Fibroblast of lung (primary cell): ENCODE measurements around the gene CYP19A1. TPM values are rescaled to one million over a fixed set of nuclear protein-coding genes. Genes with fewer than 3 reads are reported as not detected.

Experiments used
- DNase-seq, 2 donors: peaks; one replicate each; pipeline versions ENCODE4 v3.0.0 to v3.0.0-alpha.2; 2010; ENCODE audit warnings: low read depth in 2 of 2
- H2AFZ ChIP-seq: 2 replicates; pipeline ENCODE4 v1.5.1; 2012; ENCODE audit warnings: low read length, control low read depth, inconsistent platforms
- H3K27ac ChIP-seq: 2 replicates; pipeline ENCODE4 v1.5.1; 2011; ENCODE audit warnings: low read length, control low read depth; ENCODE audit not compliant: insufficient read depth
- H3K27me3 ChIP-seq: 2 replicates; pipeline ENCODE4 v1.5.1; 2011; ENCODE audit warnings: mild to moderate bottlenecking, low read length; ENCODE audit not compliant: control insufficient read depth, insufficient read depth
- H3K36me3 ChIP-seq: 2 replicates; pipeline ENCODE4 v1.5.1; 2011; ENCODE audit warnings: low read length; ENCODE audit not compliant: control insufficient read depth, insufficient read depth
- H3K4me1 ChIP-seq: 2 replicates; pipeline ENCODE4 v1.5.1; 2011; ENCODE audit warnings: low read length; ENCODE audit not compliant: control insufficient read depth, insufficient read depth; ENCODE audit errors: extremely low read depth
- H3K4me2 ChIP-seq: 2 replicates; pipeline ENCODE4 v1.5.1; 2011; ENCODE audit warnings: low read length, control low read depth; ENCODE audit not compliant: insufficient read depth; ENCODE audit errors: extremely low read depth
- H3K4me3 ChIP-seq, 4 experiments: fragments of 200-600 bp in 1 of 4; sonication (generic) in 1 of 4; replicated peaks in 1 of 4; 2 replicates each; pipeline ENCODE4 v1.5.1; 2011 to 2016; ENCODE audit warnings: low read length in 4 of 4, low read depth in 3 of 4, mild to moderate bottlenecking in 3 of 4, control low read depth in 2 of 4, inconsistent platforms in 1 of 4, mixed read lengths in 1 of 4; ENCODE audit not compliant: insufficient read depth in 1 of 4; ENCODE audit errors: control extremely low read depth in 1 of 4
- H3K79me2 ChIP-seq: 2 replicates; pipeline ENCODE4 v1.5.1; 2012; ENCODE audit warnings: mild to moderate bottlenecking, low read length, inconsistent platforms; ENCODE audit not compliant: control insufficient read depth, insufficient read depth
- H3K9ac ChIP-seq: 2 replicates; pipeline ENCODE4 v1.5.1; 2011; ENCODE audit warnings: mild to moderate bottlenecking, low read length, control low read depth; ENCODE audit not compliant: insufficient read depth
- H3K9me3 ChIP-seq: 2 replicates; pipeline ENCODE4 v1.5.1; 2012; ENCODE audit warnings: low read depth, low read length; ENCODE audit not compliant: control insufficient read depth, insufficient read depth
- H4K20me1 ChIP-seq: 2 replicates; pipeline ENCODE4 v1.5.1; 2011; ENCODE audit warnings: low read length; ENCODE audit not compliant: control insufficient read depth, insufficient read depth; ENCODE audit errors: extremely low read depth
- EZH2 ChIP-seq: IDR thresholded peaks from 2 replicates; pipeline ENCODE4 v1.5.1; 2012; ENCODE audit warnings: low read length, control low read depth, mild to moderate bottlenecking; ENCODE audit errors: missing control alignments
- polyA plus RNA-seq, 2 donors: library from polyadenylated mRNA; depleted of rRNA in 1 of 2; stranded (reverse) in 1 of 2; unstranded in 1 of 2; fragments of >200 nt; gene quantifications; 2 replicates each; pipeline ENCODE4 v1.2.1, GENCODE V29; 2011 to 2012; ENCODE audit warnings: missing spikeins in 1 of 2
- total RNA-seq: library from RNA; depleted of rRNA; stranded (reverse); fragments of >200 nt; gene quantifications from 2 replicates; pipeline ENCODE4 v1.2.1, GENCODE V29; 2014
- TF ChIP-seq, protein P1 (sequence below), 2 donors: IDR thresholded peaks in 1 of 2; conservative IDR thresholded peaks in 1 of 2; 1 replicate in 1 of 2; 2 replicates in 1 of 2; pipeline ENCODE4 v1.5.1; 2011 to 2012; ENCODE audit warnings: low read length in 2 of 2, control low read depth in 1 of 2, inconsistent platforms in 1 of 2, low read depth in 1 of 2, mild to moderate bottlenecking in 1 of 2

The CYP19A1 gene
- total and polyA plus RNA-seq, 2 donors (not counting 1 experiment from before 2014, with no cell fraction given), result 0.16 to 2.3 TPM

DNA sequence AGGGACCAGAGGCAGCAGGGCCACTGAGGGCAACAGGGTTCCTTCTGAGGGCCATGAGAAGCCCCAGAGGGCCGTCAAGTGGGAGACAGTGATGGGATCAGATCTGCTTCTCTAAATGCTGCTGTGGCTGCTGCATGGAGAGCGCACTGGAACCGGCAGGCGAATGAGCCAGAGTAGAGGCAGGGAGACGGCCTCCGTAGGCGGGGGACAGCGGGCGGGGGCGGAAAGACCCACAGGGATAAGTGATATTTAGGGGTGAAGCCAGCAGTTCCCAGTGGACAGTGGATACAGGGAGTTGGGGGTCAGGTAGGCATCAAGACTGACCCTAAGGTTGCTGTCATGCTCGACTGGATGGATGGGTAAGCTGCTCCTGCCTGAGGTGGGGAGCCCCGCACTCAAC is 48.1 kb upstream of the CYP19A1 start:
- Histone ChIP-seq H3K4me3 (no peak overlapping the region), H3K79me2 (no peaks in the 10 kb centered on the region), H3K27ac (no peak overlapping the region), H3K4me1 (no peaks in the 10 kb centered on the region), H3K4me2 (no peak overlapping the region), H2AFZ (no peak overlapping the region), H3K9ac (no peak overlapping the region), H3K9me3 (no peaks in the 10 kb centered on the region), H3K27me3 (peaks cover 2% of the 10 kb centered on the region), H4K20me1 (no peaks in the 10 kb centered on the region), H3K36me3 (no peaks in the 10 kb centered on the region)
- no peak for DNase-seq
- TF ChIP-seq EZH2, result no peak
- TF ChIP-seq, protein P1, sequence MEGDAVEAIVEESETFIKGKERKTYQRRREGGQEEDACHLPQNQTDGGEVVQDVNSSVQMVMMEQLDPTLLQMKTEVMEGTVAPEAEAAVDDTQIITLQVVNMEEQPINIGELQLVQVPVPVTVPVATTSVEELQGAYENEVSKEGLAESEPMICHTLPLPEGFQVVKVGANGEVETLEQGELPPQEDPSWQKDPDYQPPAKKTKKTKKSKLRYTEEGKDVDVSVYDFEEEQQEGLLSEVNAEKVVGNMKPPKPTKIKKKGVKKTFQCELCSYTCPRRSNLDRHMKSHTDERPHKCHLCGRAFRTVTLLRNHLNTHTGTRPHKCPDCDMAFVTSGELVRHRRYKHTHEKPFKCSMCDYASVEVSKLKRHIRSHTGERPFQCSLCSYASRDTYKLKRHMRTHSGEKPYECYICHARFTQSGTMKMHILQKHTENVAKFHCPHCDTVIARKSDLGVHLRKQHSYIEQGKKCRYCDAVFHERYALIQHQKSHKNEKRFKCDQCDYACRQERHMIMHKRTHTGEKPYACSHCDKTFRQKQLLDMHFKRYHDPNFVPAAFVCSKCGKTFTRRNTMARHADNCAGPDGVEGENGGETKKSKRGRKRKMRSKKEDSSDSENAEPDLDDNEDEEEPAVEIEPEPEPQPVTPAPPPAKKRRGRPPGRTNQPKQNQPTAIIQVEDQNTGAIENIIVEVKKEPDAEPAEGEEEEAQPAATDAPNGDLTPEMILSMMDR (conservative IDR thresholded peaks at IDR 0.05 in 1 of 2, IDR thresholded peaks at IDR 0.05 in 1 of 2; ENCODE audit: low read depth in 1 of 2, low read length in 2 of 2), result no peak

DNA sequence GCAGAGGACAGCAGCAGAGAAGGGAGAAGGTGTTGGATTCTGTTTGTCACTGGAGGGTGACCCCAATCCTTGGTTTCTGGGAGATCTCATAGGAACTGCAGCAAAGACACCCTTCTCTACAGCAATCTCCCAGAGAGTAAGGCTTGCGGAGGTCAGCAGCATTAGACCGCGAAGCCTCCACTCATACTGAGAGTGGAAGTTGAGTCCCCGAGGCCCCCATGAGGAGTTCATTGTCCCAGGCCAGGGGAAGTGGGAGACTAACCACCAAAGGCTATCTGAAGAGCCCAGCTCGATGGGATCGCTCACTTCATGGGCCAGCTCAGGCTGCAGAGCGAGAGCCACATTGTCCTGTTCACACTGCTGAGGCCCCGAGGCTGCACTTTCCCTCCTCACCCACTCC is 47.6 kb upstream of the CYP19A1 start:
- no peak overlapping the region for H3K9ac ChIP-seq
- H3K36me3 ChIP-seq, result no peaks in the 10 kb centered on the region
- H3K27ac ChIP-seq, result no peak overlapping the region
- no peaks in the 10 kb centered on the region for H3K4me1 ChIP-seq
- H2AFZ ChIP-seq, result no peak overlapping the region
- H3K4me3 ChIP-seq, result no peak overlapping the region
- H3K9me3 ChIP-seq, result no peaks in the 10 kb centered on the region
- no peaks in the 10 kb centered on the region for H3K79me2 ChIP-seq
- peaks cover 2% of the 10 kb centered on the region for H3K27me3 ChIP-seq
- H4K20me1 ChIP-seq, result no peaks in the 10 kb centered on the region
- DNase-seq, result no peak
- TF ChIP-seq, protein P1 (conservative IDR thresholded peaks at IDR 0.05 in 1 of 2, IDR thresholded peaks at IDR 0.05 in 1 of 2; ENCODE audit: low read depth in 1 of 2, low read length in 2 of 2), result no peak
- no peak for TF ChIP-seq EZH2
- no peak overlapping the region for H3K4me2 ChIP-seq

- Histone ChIP-seq H4K20me1 (no peaks in the 10 kb centered on the region), H2AFZ (no peak overlapping the region), H3K27me3 (peaks cover 2% of the 10 kb centered on the region), H3K4me1 (no peaks in the 10 kb centered on the region), H3K36me3 (no peaks in the 10 kb centered on the region), H3K9me3 (no peaks in the 10 kb centered on the region), H3K79me2 (no peaks in the 10 kb centered on the region), H3K9ac (no peak overlapping the region), H3K27ac (no peak overlapping the region), H3K4me3 (no peak overlapping the region), H3K4me2 (no peak overlapping the region)
- TF ChIP-seq EZH2, result no peak
- TF ChIP-seq, protein P1 (conservative IDR thresholded peaks at IDR 0.05 in 1 of 2, IDR thresholded peaks at IDR 0.05 in 1 of 2; ENCODE audit: low read depth in 1 of 2, low read length in 2 of 2), result peak; percentile 85
- peak; percentile 39 to 61 for DNase-seq
Observed at GRCh38 chr15:51382787-51383186, 44.4 kb upstream of the CYP19A1 start.
